ENCODE measurements around the gene ANKRD53.
"Not testable (repeated sequence)": the region's sequence is repeated elsewhere in the genome, so short reads cannot be mapped to it uniquely, and the experiment has no call there.

The ANKRD53 gene

DNA sequence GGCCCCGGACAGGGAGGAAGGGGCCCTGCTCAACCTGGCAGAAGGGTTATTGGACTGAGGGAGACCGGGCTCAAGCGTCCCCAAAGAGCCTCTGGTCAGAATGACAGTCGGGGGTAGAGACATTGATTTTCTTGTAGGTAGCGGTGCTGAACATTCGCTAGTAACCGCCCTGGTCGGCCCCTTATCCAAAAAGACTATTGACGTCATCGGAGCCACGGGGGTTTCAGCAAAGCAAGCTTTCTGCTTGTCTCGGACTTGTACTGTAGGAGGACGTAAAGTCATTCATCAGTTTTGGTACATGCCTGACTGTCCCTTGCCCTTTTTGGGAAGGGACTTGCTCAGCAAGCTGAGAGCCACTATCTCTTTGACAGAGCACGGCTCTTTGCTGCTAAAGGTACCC lies 43.0 kb downstream of the ANKRD53 start:
- not testable (repeated sequence) for DNase-seq

DNA sequence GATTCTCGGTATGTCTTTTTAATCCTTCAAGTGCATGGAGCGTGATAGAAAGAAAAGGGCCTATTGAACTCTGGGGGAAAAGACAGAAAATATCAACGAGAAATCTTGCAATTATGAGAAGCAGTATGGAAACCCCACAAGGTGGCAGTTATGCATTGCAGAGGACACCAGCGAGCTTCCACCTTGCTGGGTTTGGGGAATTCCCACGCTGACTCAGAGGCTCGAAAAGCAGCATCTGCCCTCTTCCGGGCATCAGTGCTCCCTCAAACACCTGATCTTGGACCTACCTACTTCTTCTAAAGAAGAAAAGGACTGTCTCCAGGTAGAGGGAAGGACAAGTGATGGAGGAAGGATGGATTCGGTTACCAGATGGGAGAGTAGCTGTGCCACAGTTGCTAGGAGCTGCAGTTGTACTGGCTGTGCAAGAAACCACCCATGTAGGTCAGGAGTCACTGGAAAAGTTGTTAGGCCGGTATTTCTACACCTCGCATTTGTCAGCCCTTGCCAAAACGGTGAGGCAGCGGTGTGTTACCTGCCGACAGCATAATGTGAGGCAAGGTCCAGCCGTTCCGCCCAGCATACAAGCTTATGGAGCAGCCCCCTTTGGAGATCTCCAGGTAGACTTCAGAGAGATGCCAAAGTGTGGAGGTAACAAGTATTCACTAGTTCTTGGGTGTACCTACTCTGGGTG lies 45.3 kb downstream of the ANKRD53 start:
- DNase-seq = peak; percentile 63

Data from stimulated activated CD4-positive, alpha-beta T cell treated with anti-CD3 and anti-CD28 coated beads, Interleukin-12 subunit alpha, Interleukin-12 subunit beta, amount 100 ng/mL, for 4 hours (primary cell).